Measurements from ENCODE around the gene C1orf115. TPM values are rescaled to one million over a fixed set of nuclear protein-coding genes. Genes with fewer than 3 reads are reported as not detected.

The C1orf115 gene
- polyA plus RNA-seq, 4 donors, result 22.9 to 26.2 (median 23.9) TPM

GRCh38 chr1:220692436-220693228 is 2.5 kb downstream of the C1orf115 start:
- no peak for DNase-seq (ENCODE audit: low read depth in 4 of 4, low spot score in 2 of 4)

- no peak for DNase-seq (ENCODE audit: low read depth in 4 of 4, low spot score in 2 of 4)
Measured at GRCh38 chr1:220694866-220695382, 4.8 kb downstream of the C1orf115 start.

GRCh38 chr1:220695426-220695825 is 5.3 kb downstream of the C1orf115 start:
- DNase-seq (ENCODE audit: low read depth in 4 of 4, low spot score in 2 of 4), result no peak

- DNase-seq (ENCODE audit: low read depth in 4 of 4, low spot score in 2 of 4), result no peak
Measured at GRCh38 chr1:220696226-220696862, 6.2 kb downstream of the C1orf115 start.

GRCh38 chr1:220696863-220697231 is 6.7 kb downstream of the C1orf115 start:
- no peak for DNase-seq (ENCODE audit: low read depth in 4 of 4, low spot score in 2 of 4)

GRCh38 chr1:220697326-220697725 is 7.2 kb downstream of the C1orf115 start:
- DNase-seq (ENCODE audit: low read depth in 4 of 4, low spot score in 2 of 4), result no peak

- DNase-seq (ENCODE audit: low read depth in 4 of 4, low spot score in 2 of 4), result no peak
Measured at GRCh38 chr1:220698607-220699016, 8.4 kb downstream of the C1orf115 start.

GRCh38 chr1:220699044-220699443 is 8.9 kb downstream of the C1orf115 start:
- no peak for DNase-seq (ENCODE audit: low read depth in 4 of 4, low spot score in 2 of 4)

- DNase-seq (ENCODE audit: low read depth in 4 of 4, low spot score in 2 of 4), result no peak
Measured at GRCh38 chr1:220700556-220701179, 10.5 kb downstream of the C1orf115 start.

GRCh38 chr1:220701974-220702373 is 11.8 kb downstream of the C1orf115 start:
- no peak for DNase-seq (ENCODE audit: low read depth in 4 of 4, low spot score in 2 of 4)

GRCh38 chr1:220702733-220703270 is 12.6 kb downstream of the C1orf115 start:
- DNase-seq (ENCODE audit: low read depth in 4 of 4, low spot score in 2 of 4), result no peak

- no peak for DNase-seq (ENCODE audit: low read depth in 4 of 4, low spot score in 2 of 4)
Measured at GRCh38 chr1:220703305-220703704, 13.1 kb downstream of the C1orf115 start.

GRCh38 chr1:220705782-220706181 is 15.6 kb downstream of the C1orf115 start:
- no peak for DNase-seq (ENCODE audit: low read depth in 4 of 4, low spot score in 2 of 4)

GRCh38 chr1:220706480-220706879 is 16.3 kb downstream of the C1orf115 start:
- DNase-seq (ENCODE audit: low read depth in 4 of 4, low spot score in 2 of 4), result peak in 1 of 4 donors; percentile 11

- DNase-seq (ENCODE audit: low read depth in 4 of 4, low spot score in 2 of 4), result no peak
Measured at GRCh38 chr1:220707160-220707559, 17.0 kb downstream of the C1orf115 start.

- DNase-seq (ENCODE audit: low read depth in 4 of 4, low spot score in 2 of 4), result no peak
Measured at GRCh38 chr1:220708244-220708643, 18.1 kb downstream of the C1orf115 start.

GRCh38 chr1:220708936-220709801 is 19.0 kb downstream of the C1orf115 start:
- DNase-seq (ENCODE audit: low read depth in 4 of 4, low spot score in 2 of 4), result no peak

- no peak for DNase-seq (ENCODE audit: low read depth in 4 of 4, low spot score in 2 of 4)
Measured at GRCh38 chr1:220710333-220710732, 20.2 kb downstream of the C1orf115 start.

GRCh38 chr1:220711056-220711809 is 21.1 kb downstream of the C1orf115 start:
- no peak for DNase-seq (ENCODE audit: low read depth in 4 of 4, low spot score in 2 of 4)
